ENCODE results near the gene POLDIP2. TPM values are rescaled to one million over a fixed set of nuclear protein-coding genes. Genes with fewer than 3 reads are reported as not detected.

Gene POLDIP2
- total RNA-seq, 1 donor from 2014 or later, result 79.3 TPM

DNA sequence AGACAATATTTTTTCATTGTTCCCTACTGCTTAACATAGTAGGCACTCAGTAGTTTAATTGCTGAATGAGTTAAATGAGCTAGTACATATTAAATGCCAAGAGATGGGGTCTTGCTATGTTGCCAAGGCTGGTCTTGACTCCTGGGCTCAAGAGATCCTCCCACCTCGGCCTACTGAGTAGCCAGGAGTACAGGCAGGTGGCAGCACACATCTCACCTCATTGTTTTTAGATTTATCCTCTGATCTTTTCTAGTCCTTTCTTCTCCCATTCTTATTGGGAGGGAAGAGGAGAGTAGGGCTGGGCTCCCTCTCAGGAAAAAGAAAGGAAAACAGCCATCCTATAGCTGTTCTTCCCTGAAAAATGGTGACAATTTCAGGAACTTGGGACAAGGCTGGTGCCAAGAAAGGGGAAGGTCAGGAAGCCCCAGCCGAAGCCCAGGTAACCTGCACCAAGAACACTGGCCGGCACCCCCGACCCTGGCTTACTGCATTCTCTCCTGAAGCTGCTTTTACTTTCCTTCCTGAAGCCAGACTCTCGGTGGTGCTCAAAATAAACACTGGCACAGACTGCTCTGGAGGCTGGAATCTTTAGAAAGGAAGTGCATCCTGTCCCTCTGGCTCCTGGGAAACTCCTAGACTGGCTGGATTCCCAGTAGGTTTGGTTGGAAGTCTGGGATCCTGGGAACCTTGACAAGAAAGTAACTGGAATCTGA, 19.1 kb downstream of the POLDIP2 start:
- Mint-ChIP-seq H3K4me1 (ENCODE audit: unreplicated experiment) (peaks cover 20% of the 10 kb centered on the region), H3K27me3 (no peaks in the 10 kb centered on the region), H3K9me3 (no peaks in the 10 kb centered on the region), H3K4me3 (peak overlapping the region; percentile 28), H3K36me3 (no peaks in the 10 kb centered on the region), H3K27ac (peak overlapping the region; percentile 25)
- no peak for DNase-seq (ENCODE audit: extremely low spot score, unreplicated experiment)
- TF ChIP-seq CTCF (conservative IDR thresholded peaks at IDR 0.05), result no peak

DNA sequence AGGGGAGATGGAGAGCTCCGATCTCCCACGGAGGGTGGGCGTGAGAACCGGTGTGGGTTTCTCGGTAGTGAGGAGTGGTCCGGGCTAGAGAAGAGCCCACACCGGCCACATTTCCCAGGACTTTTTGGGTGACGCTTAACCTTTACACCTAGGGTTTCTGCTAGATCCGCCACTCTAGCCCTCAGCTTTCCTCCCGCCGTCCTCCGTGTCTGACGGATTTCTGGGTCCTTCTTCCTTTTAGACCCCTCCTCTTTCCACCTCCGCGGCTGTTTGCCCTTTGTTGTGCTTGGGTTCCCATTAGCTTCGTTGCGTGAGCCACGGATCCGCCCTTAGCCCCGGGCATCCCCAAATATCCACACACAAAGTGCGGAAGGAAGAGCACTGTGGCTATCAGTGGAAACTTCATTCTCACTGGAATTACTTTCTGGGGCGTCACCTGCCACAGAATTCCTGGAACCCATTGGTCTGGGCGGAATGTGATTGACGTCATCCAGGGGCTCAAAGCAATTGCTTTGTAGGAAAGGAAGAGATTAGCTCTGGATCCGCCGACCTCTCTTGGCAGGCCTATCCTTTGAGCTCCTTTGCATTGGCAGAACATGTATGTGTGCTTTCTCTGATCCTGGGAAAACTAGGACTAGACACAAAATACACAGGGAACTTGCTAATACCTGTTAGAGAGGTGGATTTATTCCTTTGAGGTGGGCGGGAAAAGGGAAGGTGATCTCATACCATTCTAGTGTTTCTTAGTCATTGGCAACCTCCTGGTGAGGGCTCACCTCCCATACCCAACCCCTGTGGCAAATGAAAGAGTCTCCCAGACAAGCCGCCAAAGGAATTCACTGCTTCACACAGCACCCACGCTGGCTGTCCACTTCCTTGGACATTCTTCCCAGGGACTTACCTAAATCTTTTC, 21.1 kb downstream of the POLDIP2 start:
- H3K4me3 Mint-ChIP-seq, result peak overlapping the region; percentile 97
- no peaks in the 10 kb centered on the region for H3K27me3 Mint-ChIP-seq
- no peak for DNase-seq (ENCODE audit: extremely low spot score, unreplicated experiment)
- peak overlapping the region; percentile 97 for H3K27ac Mint-ChIP-seq
- no peaks in the 10 kb centered on the region for H3K9me3 Mint-ChIP-seq
- TF ChIP-seq CTCF (conservative IDR thresholded peaks at IDR 0.05), result no peak
- no peaks in the 10 kb centered on the region for H3K36me3 Mint-ChIP-seq
- H3K4me1 Mint-ChIP-seq (ENCODE audit: unreplicated experiment), result peaks cover 20% of the 10 kb centered on the region

- peak within 1 kb of the TSS; percentile 97 for H3K27ac Mint-ChIP-seq
- DNase-seq (ENCODE audit: extremely low spot score, unreplicated experiment), result peak; percentile 99
- no peak for TF ChIP-seq CTCF (conservative IDR thresholded peaks at IDR 0.05)
- peaks cover 20% of the 10 kb centered on the region for H3K4me1 Mint-ChIP-seq (ENCODE audit: unreplicated experiment)
- no peaks in the 10 kb centered on the region for H3K9me3 Mint-ChIP-seq
- H3K27me3 Mint-ChIP-seq, result no peaks in the 10 kb centered on the region
- no peaks in the 10 kb centered on the region for H3K36me3 Mint-ChIP-seq
- H3K4me3 Mint-ChIP-seq, result peak within 1 kb of the TSS; percentile 97
These were observed 21.9 kb downstream of the POLDIP2 start, which contains the start of the genes IFT20 and TNFAIP1 for GRCh38 chr17:28335201-28335958. Gene IFT20 (minus strand): TSS chr17:28335472. CDS start chr17:28331985, 3,487 bp downstream. Gene TNFAIP1 (plus strand): TSS chr17:28335761. CDS start chr17:28339522, 3,761 bp downstream.

GRCh38 chr17:28334666-28335200, 22.6 kb downstream of the POLDIP2 start:
- no peak for TF ChIP-seq CTCF (conservative IDR thresholded peaks at IDR 0.05)

GRCh38 chr17:28334171-28334570, 23.2 kb downstream of the POLDIP2 start:
- no peak for DNase-seq (ENCODE audit: extremely low spot score, unreplicated experiment)
- H3K4me1 Mint-ChIP-seq (ENCODE audit: unreplicated experiment), result peaks cover 20% of the 10 kb centered on the region
- H3K27ac Mint-ChIP-seq, result peak overlapping the region; percentile 97
- H3K36me3 Mint-ChIP-seq, result no peaks in the 10 kb centered on the region
- H3K9me3 Mint-ChIP-seq, result no peaks in the 10 kb centered on the region
- TF ChIP-seq CTCF (conservative IDR thresholded peaks at IDR 0.05), result no peak
- H3K27me3 Mint-ChIP-seq, result no peaks in the 10 kb centered on the region
- H3K4me3 Mint-ChIP-seq, result peak overlapping the region; percentile 97

More at GRCh38 chr17:28334666-28335200, 22.6 kb downstream of the POLDIP2 start:
- H3K27me3 Mint-ChIP-seq, result no peaks in the 10 kb centered on the region
- peak overlapping the region; percentile 97 for H3K4me3 Mint-ChIP-seq
- no peaks in the 10 kb centered on the region for H3K9me3 Mint-ChIP-seq
- H3K27ac Mint-ChIP-seq, result peak overlapping the region; percentile 97
- DNase-seq (ENCODE audit: extremely low spot score, unreplicated experiment), result no peak
- peaks cover 20% of the 10 kb centered on the region for H3K4me1 Mint-ChIP-seq (ENCODE audit: unreplicated experiment)
- no peaks in the 10 kb centered on the region for H3K36me3 Mint-ChIP-seq
